Subcutaneous abdominal adipose tissue (tissue), 5 donors: ENCODE data around the gene KIAA1586.
"Not testable (repeated sequence)": the region's sequence is repeated elsewhere in the genome, so short reads cannot be mapped to it uniquely, and the experiment has no call there.

Experiments
- H3K27ac ChIP-seq: one replicate; pipeline ENCODE4 v1.7.0; 2013; ENCODE audit warnings: low read depth, mild to moderate bottlenecking, inconsistent platforms, low read length, moderate library complexity
- H3K27me3 ChIP-seq, 5 donors: one replicate each; pipeline ENCODE4 v1.7.0; 2013; ENCODE audit warnings: low read length in 5 of 5, inconsistent platforms in 1 of 5; ENCODE audit not compliant: control insufficient read depth in 5 of 5, insufficient read depth in 4 of 5
- H3K36me3 ChIP-seq, 5 donors: one replicate each; pipeline ENCODE4 v1.7.0; 2013; ENCODE audit warnings: low read length in 5 of 5; ENCODE audit not compliant: control insufficient read depth in 5 of 5, insufficient read depth in 5 of 5
- H3K4me1 ChIP-seq, 5 donors: one replicate each; pipeline ENCODE4 v1.7.0; 2013; ENCODE audit warnings: low read length in 5 of 5, mild to moderate bottlenecking in 3 of 5, moderate library complexity in 1 of 5; ENCODE audit not compliant: control insufficient read depth in 5 of 5, insufficient read depth in 5 of 5
- H3K4me3 ChIP-seq, 5 donors: one replicate each; pipeline ENCODE4 v1.7.0; 2013; ENCODE audit warnings: low read length in 5 of 5, low read depth in 1 of 5
- H3K9ac ChIP-seq, 5 donors: one replicate each; pipeline ENCODE4 v1.7.0; 2013; ENCODE audit warnings: low read length in 5 of 5, mild to moderate bottlenecking in 4 of 5, moderate library complexity in 3 of 5
- H3K9me3 ChIP-seq, 5 donors: one replicate each; pipeline ENCODE4 v1.7.0; 2013; ENCODE audit warnings: low read length in 5 of 5; ENCODE audit not compliant: control insufficient read depth in 5 of 5
- donor health status: healthy.
- donor health status: healthy.
- donor health status: healthy.
- donor health status: healthy.
- donor health status: healthy.

KIAA1586 gene

GRCh38 chr6:57090458-57091067, 44.1 kb downstream of the KIAA1586 start:
- H3K27ac ChIP-seq, result peak overlapping the region; percentile 54
- H3K9ac ChIP-seq, H3K4me3 ChIP-seq: not testable (repeated sequence)

GRCh38 chr6:57091375-57091774, 44.9 kb downstream of the KIAA1586 start:
- H3K4me1 ChIP-seq, result peaks cover 2 to 26% (median 22%) of the 10 kb centered on the region in 5 donors
- H3K9ac ChIP-seq, result peak overlapping the region in 1 of 5 donors; percentile 19
- not testable (repeated sequence) for H3K4me3 ChIP-seq, H3K27me3 ChIP-seq, H3K27ac ChIP-seq, H3K36me3 ChIP-seq, H3K9me3 ChIP-seq

More at GRCh38 chr6:57090458-57091067, 44.1 kb downstream of the KIAA1586 start:
- not testable (repeated sequence) for H3K27me3 ChIP-seq, H3K9me3 ChIP-seq, H3K36me3 ChIP-seq
- H3K4me1 ChIP-seq, result peaks cover 2 to 26% (median 22%) of the 10 kb centered on the region in 5 donors

- Histone ChIP-seq H3K4me3 (no peak overlapping the region), H3K27ac (no peak overlapping the region), H3K36me3 (peaks cover 12 to 24% (median 14%) of the 10 kb centered on the region in 5 donors), H3K4me1 (peaks cover 0 to 21% (median 17%) of the 10 kb centered on the region in 5 donors), H3K9me3 (no peaks in the 10 kb centered on the region), H3K9ac (no peak overlapping the region), H3K27me3 (no peaks in the 10 kb centered on the region)
Measured at GRCh38 chr6:57094689-57095088, 48.2 kb downstream of the KIAA1586 start.

GRCh38 chr6:57097596-57097995, 51.1 kb downstream of the KIAA1586 start:
- Histone ChIP-seq H3K27me3 (no peaks in the 10 kb centered on the region), H3K9ac (no peak overlapping the region), H3K4me3 (no peak overlapping the region), H3K9me3 (no peaks in the 10 kb centered on the region), H3K36me3 (peaks cover 35 to 50% (median 42%) of the 10 kb centered on the region in 5 donors), H3K4me1 (peaks cover 0 to 10% (median 7%) of the 10 kb centered on the region in 5 donors), H3K27ac (no peak overlapping the region)

- no peaks in the 10 kb centered on the region for H3K27me3 ChIP-seq
- H3K9ac ChIP-seq, result no peak overlapping the region
- no peaks in the 10 kb centered on the region for H3K4me1 ChIP-seq
- H3K4me3 ChIP-seq, result no peak overlapping the region
- H3K9me3 ChIP-seq, result no peaks in the 10 kb centered on the region
- H3K36me3 ChIP-seq, result peaks cover 47 to 58% (median 55%) of the 10 kb centered on the region in 5 donors
- no peak overlapping the region for H3K27ac ChIP-seq
Measured at GRCh38 chr6:57102976-57103375, 56.5 kb downstream of the KIAA1586 start.

- Histone ChIP-seq H3K4me3 (no peak overlapping the region), H3K9ac (no peak overlapping the region), H3K9me3 (no peaks in the 10 kb centered on the region), H3K4me1 (peaks cover 0 to 3% (median 0%) of the 10 kb centered on the region in 5 donors), H3K36me3 (peaks cover 40 to 50% (median 42%) of the 10 kb centered on the region in 5 donors), H3K27me3 (no peaks in the 10 kb centered on the region), H3K27ac (no peak overlapping the region)
Measured at GRCh38 chr6:57104336-57104735, 57.8 kb downstream of the KIAA1586 start.
